GM13976 (cell line): ENCODE results near the gene VAC14.

Experiments used
- DNase-seq: peaks from one replicate; pipeline ENCODE4 v3.0.0; 2012; ENCODE audit warnings: low spot score
- CTCF ChIP-seq: IDR thresholded peaks from 2 replicates; pipeline ENCODE4 v1.5.1; 2012; ENCODE audit warnings: borderline replicate concordance, mild to moderate bottlenecking; ENCODE audit not compliant: insufficient read depth; ENCODE audit errors: extremely low read depth, missing control alignments, control extremely low read depth
- in situ Hi-C: fragments of 300-500 bp; cut with MboI; formaldehyde crosslinking; loops from one replicate; pipeline ENCODE4 v1.12.0; 2022; ENCODE audit warnings: low sequenced_read_pairs, mixed read lengths, inconsistent platforms; ENCODE audit not compliant: unreplicated experiment

VAC14 gene

GRCh38 chr16:70701036-70701435 is 99.9 kb downstream of the VAC14 start:
- no peak for DNase-seq
- TF ChIP-seq CTCF = no peak
- in situ Hi-C loops = no loop called here

GRCh38 chr16:70700101-70701020 is 100.6 kb downstream of the VAC14 start:
- TF ChIP-seq CTCF = no peak
- in situ Hi-C loops = no loop called here
- DNase-seq = no peak

GRCh38 chr16:70699696-70700095 is 101.3 kb downstream of the VAC14 start:
- in situ Hi-C loops = no loop called here
- no peak for DNase-seq
- no peak for TF ChIP-seq CTCF

- DNase-seq = no peak
- in situ Hi-C loops = no loop called here
- TF ChIP-seq CTCF = no peak
Measured at GRCh38 chr16:70698901-70699300, 102.1 kb downstream of the VAC14 start.

- no peak for TF ChIP-seq CTCF
- no peak for DNase-seq
- in situ Hi-C loops = no loop called here
Measured at GRCh38 chr16:70697594-70698170, 103.3 kb downstream of the VAC14 start.

- in situ Hi-C loops = no loop called here
- no peak for TF ChIP-seq CTCF
- no peak for DNase-seq
Measured at GRCh38 chr16:70696952-70697593, 103.9 kb downstream of the VAC14 start.
